Epithelial cell of proximal tubule (primary cell): ENCODE data around the gene ERI3. TPM values are rescaled to one million over a fixed set of nuclear protein-coding genes. Genes with fewer than 3 reads are reported as not detected.
A peak's percentile ranks its signal among the peaks of the same experiment; 100 is the strongest.

Source experiments
- DNase-seq: peaks from one replicate; pipeline ENCODE4 v3.0.0-alpha.2; 2011; ENCODE audit warnings: low read depth
- H3K4me3 ChIP-seq: 2 replicates; pipeline ENCODE4 v1.5.1; 2011; ENCODE audit warnings: low read depth, mild to moderate bottlenecking, low read length
- CTCF ChIP-seq: conservative IDR thresholded peaks from 2 replicates; pipeline ENCODE4 v1.5.1; 2012; ENCODE audit warnings: low read depth, mild to moderate bottlenecking, low read length
- total RNA-seq: library from RNA; depleted of rRNA; stranded (reverse); fragments of >200 nt; gene quantifications from 2 replicates; pipeline ENCODE4 v1.2.3, GENCODE V29; 2015

Gene ERI3
- total RNA-seq, 1 donor from 2014 or later = 51.7 TPM

GRCh38 chr1:44338136-44338535, 16.9 kb downstream of the ERI3 start:
- DNase-seq = no peak
- no peak for TF ChIP-seq CTCF
- H3K4me3 ChIP-seq = no peak overlapping the region

- TF ChIP-seq CTCF = no peak
- H3K4me3 ChIP-seq = no peak overlapping the region
- peak; percentile 58 for DNase-seq
These were observed 18.4 kb downstream of the ERI3 start for GRCh38 chr1:44336668-44337067.

DNA sequence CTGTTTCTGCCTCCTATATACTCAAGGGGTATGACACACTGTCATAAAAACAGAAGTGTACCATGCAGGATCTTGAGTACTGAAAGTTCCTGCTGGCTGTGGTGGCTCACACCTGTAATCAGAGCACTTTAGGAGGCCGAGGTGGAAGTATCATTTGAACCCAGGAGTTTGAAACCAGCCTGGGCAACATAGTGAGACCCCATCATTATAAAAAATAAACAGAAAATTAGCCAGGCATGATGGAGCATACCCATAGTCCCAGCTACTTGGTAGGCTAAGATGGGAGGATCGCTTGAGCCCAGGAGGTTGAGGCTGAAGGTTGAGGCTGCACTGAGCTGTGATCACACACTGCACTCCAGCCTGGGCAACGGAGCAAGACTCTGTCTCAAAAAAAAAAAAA, 20.1 kb downstream of the ERI3 start:
- TF ChIP-seq CTCF = no peak
- no peak overlapping the region for H3K4me3 ChIP-seq

GRCh38 chr1:44333376-44333775, 21.7 kb downstream of the ERI3 start:
- no peak for TF ChIP-seq CTCF
- H3K4me3 ChIP-seq = no peak overlapping the region
- DNase-seq = no peak

More for the DNA sequence above, 20.1 kb downstream of the ERI3 start:
- no peak for DNase-seq

- H3K4me3 ChIP-seq = no peak overlapping the region
- DNase-seq = no peak
- TF ChIP-seq CTCF = no peak
These were observed 22.6 kb downstream of the ERI3 start for GRCh38 chr1:44332505-44332904.

DNA sequence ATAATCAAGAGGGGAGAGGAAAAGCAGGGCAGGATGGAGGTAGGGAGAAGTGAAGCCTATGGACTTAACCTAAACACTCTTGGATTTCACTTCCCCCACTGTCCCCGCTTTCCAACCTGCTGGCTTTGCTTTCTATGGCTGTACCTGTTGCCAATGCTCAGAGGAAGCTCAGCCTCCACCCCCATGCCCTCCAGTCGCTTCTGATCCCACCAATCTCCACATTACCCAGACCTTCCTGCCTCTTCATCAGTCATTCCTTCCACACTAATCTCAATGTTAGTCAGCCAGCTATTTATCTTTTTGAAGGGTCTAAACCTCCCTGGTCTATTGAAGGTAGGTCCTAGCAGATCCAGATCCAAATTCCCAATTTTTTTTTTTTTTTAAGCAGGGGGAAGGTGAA, 24.1 kb downstream of the ERI3 start:
- TF ChIP-seq CTCF = no peak
- no peak overlapping the region for H3K4me3 ChIP-seq
- DNase-seq = no peak

GRCh38 chr1:44328671-44329416, 26.2 kb downstream of the ERI3 start:
- no peak overlapping the region for H3K4me3 ChIP-seq
- DNase-seq = no peak
- TF ChIP-seq CTCF = no peak
